Endothelial cell of umbilical vein (primary cell): Measurements from ENCODE around the gene ASB6.

ENCODE experiments used
- CTCF ChIP-seq, 2 donors: IDR thresholded peaks; 1 replicate in 1 of 2; 2 replicates in 1 of 2; pipeline ENCODE4 v1.5.1; 2011; ENCODE audit warnings: low read length in 2 of 2, mild to moderate bottlenecking in 2 of 2, moderate library complexity in 2 of 2, control low read depth in 1 of 2, inconsistent platforms in 1 of 2, low read depth in 1 of 2; ENCODE audit not compliant: insufficient read depth in 1 of 2; ENCODE audit errors: extremely low read depth in 1 of 2
- EZH2 ChIP-seq: IDR thresholded peaks from 2 replicates; pipeline ENCODE4 v1.6.1; 2012; ENCODE audit warnings: borderline replicate concordance, low read depth, mild to moderate bottlenecking, moderate library complexity, low read length, inconsistent platforms; ENCODE audit not compliant: severe bottlenecking
- FOS ChIP-seq: IDR thresholded peaks from 2 replicates; pipeline ENCODE4 v1.6.1; 2011; ENCODE audit warnings: mild to moderate bottlenecking, low read length, moderate library complexity, borderline replicate concordance; ENCODE audit not compliant: insufficient read depth
- GATA2 ChIP-seq: IDR thresholded peaks from 2 replicates; pipeline ENCODE4 v1.7.0; 2011; ENCODE audit warnings: low read depth, mild to moderate bottlenecking, moderate library complexity, mixed read lengths, low read length; ENCODE audit not compliant: insufficient read length, insufficient read depth
- JUN ChIP-seq: IDR thresholded peaks from 2 replicates; pipeline ENCODE4 v1.6.1; 2011; ENCODE audit warnings: borderline replicate concordance, low read depth; ENCODE audit not compliant: insufficient read length, insufficient read depth
- TF ChIP-seq, protein P1 (sequence below): IDR thresholded peaks from 2 replicates; pipeline ENCODE4 v1.6.1; 2011; ENCODE audit not compliant: insufficient read depth, insufficient read length

DNA sequence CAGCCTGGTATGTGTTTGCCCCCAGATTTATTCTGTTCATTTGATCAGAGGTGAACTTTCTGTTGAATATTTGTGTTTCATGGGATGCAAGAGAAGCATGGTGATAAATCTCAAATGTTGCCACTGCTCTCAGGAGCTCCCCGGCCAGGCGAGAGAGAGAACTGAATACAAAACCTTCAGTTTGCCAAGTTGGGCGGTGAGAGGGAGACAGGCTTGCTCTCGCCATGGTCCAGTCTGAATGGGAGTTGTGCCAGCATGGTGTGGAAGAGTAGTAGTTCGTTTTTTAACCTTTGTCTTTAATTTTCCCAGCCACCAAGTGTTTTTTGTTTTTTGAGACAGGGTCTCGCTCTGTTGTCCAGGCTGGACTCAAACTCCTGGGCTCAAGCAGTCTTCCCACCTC is 13.2 kb downstream of the ASB6 start:
- TF ChIP-seq JUN (no peak), CTCF (IDR thresholded peaks at IDR 0.05; ENCODE audit: extremely low read depth in 1 of 2, insufficient read depth in 1 of 2, low read depth in 1 of 2, low read length in 2 of 2) (no peak), GATA2 (no peak), FOS (no peak), EZH2 (no peak)
- TF ChIP-seq, protein P1, sequence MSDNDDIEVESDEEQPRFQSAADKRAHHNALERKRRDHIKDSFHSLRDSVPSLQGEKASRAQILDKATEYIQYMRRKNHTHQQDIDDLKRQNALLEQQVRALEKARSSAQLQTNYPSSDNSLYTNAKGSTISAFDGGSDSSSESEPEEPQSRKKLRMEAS: no peak
